GM23338 (cell line): ENCODE data around the gene TRIO. TPM values are rescaled to one million over a fixed set of nuclear protein-coding genes. Genes with fewer than 3 reads are reported as not detected.

Experiments
- ATAC-seq: fragments of 200-7000 bp; cut with Tn5 transposase; 3 replicates; pipeline ENCODE4 v1.9.1; 2020
- DNase-seq: peaks from one replicate; pipeline ENCODE4 v3.0.0-alpha.2; 2015; ENCODE audit warnings: low spot score
- H2AFZ ChIP-seq: fragments of 200-600 bp; sonication (generic); 2 replicates; pipeline ENCODE4 v1.8.0; 2016; ENCODE audit warnings: antibody characterized with exemption, mild to moderate bottlenecking, moderate library complexity
- H3F3A ChIP-seq: fragments of 200-600 bp; sonication (generic); replicated peaks from 2 replicates; pipeline ENCODE4 v1.8.0; 2017; ENCODE audit warnings: antibody characterized with exemption, mixed run types, low read depth
- H3K27ac ChIP-seq: fragments of 200-600 bp; sonication (generic); 2 replicates; pipeline ENCODE4 v1.6.1; 2016; ENCODE audit warnings: low read depth
- H3K27me3 ChIP-seq: fragments of 200-600 bp; sonication (generic); 2 replicates; pipeline ENCODE4 v1.8.0; 2016; ENCODE audit warnings: mild to moderate bottlenecking, mixed run types, moderate library complexity; ENCODE audit not compliant: insufficient read depth
- H3K36me3 ChIP-seq: fragments of 200-600 bp; sonication (generic); 2 replicates; pipeline ENCODE4 v1.8.0; 2016; ENCODE audit warnings: mild to moderate bottlenecking; ENCODE audit not compliant: insufficient read depth
- H3K4me1 ChIP-seq: fragments of 200-600 bp; sonication (generic); 2 replicates; pipeline ENCODE4 v1.8.0; 2016; ENCODE audit warnings: mild to moderate bottlenecking, moderate library complexity; ENCODE audit not compliant: insufficient read depth
- H3K4me2 ChIP-seq: fragments of 200-600 bp; sonication (generic); 2 replicates; pipeline ENCODE4 v1.7.1; 2017; ENCODE audit warnings: mixed run types
- H3K4me3 ChIP-seq: fragments of 200-600 bp; sonication (generic); 2 replicates; pipeline ENCODE4 v1.6.1; 2016; ENCODE audit warnings: mixed run types
- H3K79me2 ChIP-seq: fragments of 200-600 bp; sonication (generic); replicated peaks from 2 replicates; pipeline ENCODE4 v1.8.0; 2017; ENCODE audit warnings: mild to moderate bottlenecking; ENCODE audit not compliant: insufficient read depth
- H3K9me2 ChIP-seq: fragments of 200-600 bp; sonication (generic); 2 replicates; pipeline ENCODE4 v1.8.0; 2017; ENCODE audit not compliant: insufficient read depth
- H4K20me1 ChIP-seq: fragments of 200-600 bp; sonication (generic); replicated peaks from 2 replicates; pipeline ENCODE4 v1.8.0; 2017; ENCODE audit warnings: mild to moderate bottlenecking; ENCODE audit not compliant: insufficient read depth
- H3K27ac Mint-ChIP-seq: 2 replicates; pipeline ENCODE4 v1.8.0; 2020; ENCODE audit warnings: inconsistent platforms, mild to moderate bottlenecking, moderate library complexity, mixed read lengths
- H3K27me3 Mint-ChIP-seq: 3 replicates; pipeline ENCODE4 v1.8.0; 2022; ENCODE audit warnings: low read depth, mild to moderate bottlenecking, moderate library complexity, mixed read lengths, inconsistent platforms; ENCODE audit not compliant: insufficient read depth, poor library complexity
- H3K36me3 Mint-ChIP-seq: 3 replicates; pipeline ENCODE4 v1.8.0; 2021; ENCODE audit warnings: low read depth, mild to moderate bottlenecking, inconsistent platforms, moderate library complexity, mixed read lengths
- H3K4me1 Mint-ChIP-seq: 3 replicates; pipeline ENCODE4 v1.8.0; 2020; ENCODE audit warnings: mild to moderate bottlenecking, inconsistent platforms, mixed read lengths
- H3K4me3 Mint-ChIP-seq: 3 replicates; pipeline ENCODE4 v1.8.0; 2021; ENCODE audit warnings: moderate library complexity, mild to moderate bottlenecking, inconsistent platforms, mixed read lengths
- H3K9me3 Mint-ChIP-seq: 3 replicates; pipeline ENCODE4 v1.8.0; 2020; ENCODE audit warnings: moderate library complexity, mild to moderate bottlenecking, inconsistent platforms, mixed read lengths
- EZH2phosphoT487 ChIP-seq: fragments of 200-600 bp; sonication (generic); IDR thresholded peaks from one replicate; pipeline ENCODE4 v1.8.1; 2018; ENCODE audit warnings: antibody characterized with exemption; ENCODE audit not compliant: unreplicated experiment
- POLR2AphosphoS5 ChIP-seq: IDR thresholded peaks from 2 replicates; pipeline ENCODE4 v1.6.1; 2016; ENCODE audit warnings: antibody characterized with exemption, low read depth
- STAT1 ChIP-seq: IDR thresholded peaks from one replicate; pipeline ENCODE4 v1.6.1; 2016; ENCODE audit warnings: antibody characterized with exemption; ENCODE audit not compliant: unreplicated experiment
- ZNF114 ChIP-seq: fragments of 250-450 bp; sonication (Bioruptor Pico); IDR thresholded peaks from 2 replicates; pipeline ENCODE4 v1.5.0; 2020; ENCODE audit warnings: mild to moderate bottlenecking, moderate library complexity
- ZNF331 ChIP-seq: fragments of 250-450 bp; sonication (Bioruptor Pico); IDR thresholded peaks from 2 replicates; pipeline ENCODE4 v1.5.0; 2020; ENCODE audit warnings: low read depth, mild to moderate bottlenecking, moderate library complexity
- ZNF462 ChIP-seq: fragments of 250-450 bp; sonication (Bioruptor Pico); IDR thresholded peaks from 2 replicates; pipeline ENCODE4 v1.5.0; 2020; ENCODE audit warnings: mild to moderate bottlenecking, moderate library complexity
- polyA plus RNA-seq: library from polyadenylated mRNA; unstranded; fragments of >200 nt; fragmentation: Nextera tagmentation; extraction: Ambion mirVana; gene quantifications from 2 replicates; pipeline ENCODE4 v1.2.1, GENCODE V29; 2016
- total RNA-seq: library from RNA; depleted of rRNA; stranded (reverse); fragments of >200 nt; shearing (Covaris generic); gene quantifications from 2 replicates; pipeline ENCODE4 v1.2.3, GENCODE V29; 2014
- TF ChIP-seq, protein P1 (sequence below): IDR thresholded peaks from 2 replicates; pipeline ENCODE4 v1.6.1; 2016; ENCODE audit warnings: antibody characterized with exemption

Gene TRIO
- total and polyA plus RNA-seq, 2 experiments from 2014 or later: 13.8 to 113 TPM

- H3K36me3 Mint-ChIP-seq: peaks cover 6% of the 10 kb centered on the region
- peaks cover 90% of the 10 kb centered on the region for H3K79me2 ChIP-seq
- 0 out of 2 replicates have a peak, but pooled peaks cover 5% of the 10 kb centered on the region for H3K9me2 ChIP-seq
- H3K4me3 Mint-ChIP-seq: no peak overlapping the region
- DNase-seq (no peak), ATAC-seq (no peak)
- H3K4me3 ChIP-seq: no peak overlapping the region
- H3K36me3 ChIP-seq: peaks cover 4% of the 10 kb centered on the region; the same call in 1 of the 2 replicates
- peak overlapping the region; percentile 67 for H3K4me2 ChIP-seq
- H3K27ac Mint-ChIP-seq: peak overlapping the region; percentile 75
- H4K20me1 ChIP-seq: no peaks in the 10 kb centered on the region; the same call in 1 of the 2 replicates
- peaks cover 4% of the 10 kb centered on the region; the same call in 2 of the 3 replicates for H3K9me3 Mint-ChIP-seq
- TF ChIP-seq, protein P1, sequence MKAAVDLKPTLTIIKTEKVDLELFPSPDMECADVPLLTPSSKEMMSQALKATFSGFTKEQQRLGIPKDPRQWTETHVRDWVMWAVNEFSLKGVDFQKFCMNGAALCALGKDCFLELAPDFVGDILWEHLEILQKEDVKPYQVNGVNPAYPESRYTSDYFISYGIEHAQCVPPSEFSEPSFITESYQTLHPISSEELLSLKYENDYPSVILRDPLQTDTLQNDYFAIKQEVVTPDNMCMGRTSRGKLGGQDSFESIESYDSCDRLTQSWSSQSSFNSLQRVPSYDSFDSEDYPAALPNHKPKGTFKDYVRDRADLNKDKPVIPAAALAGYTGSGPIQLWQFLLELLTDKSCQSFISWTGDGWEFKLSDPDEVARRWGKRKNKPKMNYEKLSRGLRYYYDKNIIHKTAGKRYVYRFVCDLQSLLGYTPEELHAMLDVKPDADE: no peak
- TF ChIP-seq STAT1: no peak
- peaks cover 83% of the 10 kb centered on the region for H3K4me1 ChIP-seq
- H2AFZ ChIP-seq: no peak overlapping the region
- H3K27me3 Mint-ChIP-seq: peaks cover 7% of the 10 kb centered on the region
- H3F3A ChIP-seq: peaks cover 8% of the 10 kb centered on the region; the same call in 1 of the 2 replicates
- H3K4me1 Mint-ChIP-seq: peaks cover 87% of the 10 kb centered on the region
- no peaks in the 10 kb centered on the region for H3K27me3 ChIP-seq
- peak overlapping the region; percentile 72 for H3K27ac ChIP-seq
Measured at GRCh38 chr5:14260637-14261036, 117.5 kb downstream of the TRIO start.

DNA sequence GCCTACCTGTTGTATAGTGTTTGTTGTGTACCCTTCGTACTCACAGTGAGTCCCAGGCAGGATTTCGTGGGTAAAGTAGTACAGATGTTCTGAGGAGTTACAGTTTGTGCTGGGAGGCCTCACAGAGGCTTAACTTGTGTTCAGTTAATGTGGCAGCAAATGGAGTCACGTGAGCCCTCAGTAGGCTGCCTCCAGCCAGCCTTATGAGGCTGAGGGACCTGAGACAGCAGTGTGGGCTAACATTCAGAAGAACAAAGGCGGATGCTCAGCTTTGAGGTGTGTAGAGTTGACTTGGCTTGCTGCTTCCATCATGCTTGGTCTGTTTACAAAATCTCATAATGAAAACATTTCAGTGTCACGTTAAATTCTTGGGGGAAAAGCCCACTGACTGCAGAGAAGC, 118.1 kb downstream of the TRIO start:
- H3F3A ChIP-seq: peaks cover 8% of the 10 kb centered on the region; the same call in 1 of the 2 replicates
- peak; percentile 4 for ATAC-seq
- H3K4me3 Mint-ChIP-seq: no peak overlapping the region
- H2AFZ ChIP-seq: no peak overlapping the region
- H3K4me1 ChIP-seq: peaks cover 77% of the 10 kb centered on the region
- H3K79me2 ChIP-seq: peaks cover 90% of the 10 kb centered on the region
- H3K27me3 Mint-ChIP-seq: peaks cover 7% of the 10 kb centered on the region
- no peaks in the 10 kb centered on the region for H3K9me2 ChIP-seq
- peaks cover 86% of the 10 kb centered on the region for H3K4me1 Mint-ChIP-seq
- no peaks in the 10 kb centered on the region; the same call in 1 of the 2 replicates for H4K20me1 ChIP-seq
- TF ChIP-seq ZNF462 (CRISPR knock-in tag): no peak
- TF ChIP-seq ZNF331 (CRISPR knock-in tag): no peak
- TF ChIP-seq POLR2AphosphoS5: no peak
- no peak for TF ChIP-seq EZH2phosphoT487
- TF ChIP-seq ZNF114: no peak
- H3K9me3 Mint-ChIP-seq: no peaks in the 10 kb centered on the region
- H3K27ac Mint-ChIP-seq: peak overlapping the region; percentile 75
- no peak for DNase-seq
- no peaks in the 10 kb centered on the region for H3K27me3 ChIP-seq
- H3K36me3 Mint-ChIP-seq: peaks cover under 1% of the 10 kb centered on the region; the same call in 1 of the 3 replicates
- H3K4me2 ChIP-seq: peak overlapping the region; percentile 67
- H3K36me3 ChIP-seq: no peaks in the 10 kb centered on the region
- peak overlapping the region; percentile 72 for H3K27ac ChIP-seq
- no peak overlapping the region for H3K4me3 ChIP-seq
